IMR-90 (cell line): ENCODE data around the gene WDR81. TPM values are rescaled to one million over a fixed set of nuclear protein-coding genes. Genes with fewer than 3 reads are reported as not detected.
A peak's percentile ranks its signal among the peaks of the same experiment; 100 is the strongest.

ENCODE experiments used
- ATAC-seq: fragments of 200-7000 bp; cut with Tn5 transposase; 2 replicates; pipeline ENCODE4 v1.9.1; 2020; ENCODE audit warnings: low read depth, mild to moderate bottlenecking, moderate library complexity
- BruUV-seq: library from RNA; stranded (reverse); fragments of 400-500 nt; replicated peaks from 2 replicates; lab custom pipeline; 2021; lab: Mats Ljungman, UMichigan
- CTCF ChIA-PET: fragments of 300-600 bp; formaldehyde crosslinking; extraction: SDS; loops from one replicate; lab custom pipeline; 2021; ENCODE audit warnings: antibody characterized with exemption; lab: Yijun Ruan, JAX
- POLR2A ChIA-PET: fragments of 300-600 bp; sonication (Branson Sonifier 250); formaldehyde crosslinking; loops from one replicate; lab custom pipeline; 2022; ENCODE audit warnings: antibody characterized with exemption; ENCODE audit not compliant: unreplicated experiment; lab: Charles Lee
- DNase-seq: peaks from one replicate; pipeline ENCODE4 v3.0.0; 2013
- H2AFZ ChIP-seq: replicated peaks from 2 replicates; pipeline ENCODE3; 2013; ENCODE audit warnings: low read length, mild to moderate bottlenecking; ENCODE audit not compliant: poor library complexity
- H2AK5ac ChIP-seq: 2 replicates; pipeline ENCODE4 v1.6.1; 2013; ENCODE audit warnings: low read depth, low read length, inconsistent platforms
- H2AK9ac ChIP-seq: replicated peaks from 2 replicates; pipeline ENCODE3; 2013; ENCODE audit warnings: mild to moderate bottlenecking, low read depth, low read length, moderate library complexity; ENCODE audit not compliant: poor library complexity
- H2BK120ac ChIP-seq: 2 replicates; pipeline ENCODE4 v1.6.1; 2013; ENCODE audit warnings: low read depth, low read length, inconsistent platforms
- H2BK15ac ChIP-seq: 3 replicates; pipeline ENCODE4 v1.6.1; 2013; ENCODE audit warnings: low read depth, low read length, inconsistent platforms
- H2BK20ac ChIP-seq: 2 replicates; pipeline ENCODE4 v1.6.1; 2013; ENCODE audit warnings: low read depth, mild to moderate bottlenecking, inconsistent platforms, low read length, moderate library complexity
- H2BK5ac ChIP-seq: 2 replicates; pipeline ENCODE4 v1.6.1; 2013; ENCODE audit warnings: mild to moderate bottlenecking, low read depth, low read length, inconsistent platforms; ENCODE audit not compliant: poor library complexity, severe bottlenecking
- H3K14ac ChIP-seq: replicated peaks from 2 replicates; pipeline ENCODE4 v1.6.1; 2013; ENCODE audit warnings: low read depth, low read length, inconsistent platforms
- H3K18ac ChIP-seq: 2 replicates; pipeline ENCODE4 v1.6.1; 2013; ENCODE audit warnings: low read depth, low read length, control low read depth
- H3K23ac ChIP-seq: 2 replicates; pipeline ENCODE4 v1.6.1; 2013; ENCODE audit warnings: low read depth, low read length, inconsistent platforms
- H3K27ac ChIP-seq: 2 replicates; pipeline ENCODE4 v1.5.1; 2013; ENCODE audit warnings: mild to moderate bottlenecking, control low read depth, low read length; ENCODE audit not compliant: insufficient read depth
- H3K27me3 ChIP-seq: 2 replicates; pipeline ENCODE4 v1.6.1; 2013; ENCODE audit warnings: low read length; ENCODE audit not compliant: control insufficient read depth, insufficient read depth
- H3K36me3 ChIP-seq: 2 replicates; pipeline ENCODE4 v1.6.1; 2013; ENCODE audit warnings: low read length, mixed read lengths; ENCODE audit not compliant: control insufficient read depth, insufficient read depth
- H3K4ac ChIP-seq: 2 replicates; pipeline ENCODE4 v1.6.1; 2013; ENCODE audit warnings: low read depth, low read length, inconsistent platforms
- H3K4me1 ChIP-seq: 2 replicates; pipeline ENCODE4 v1.6.1; 2013; ENCODE audit warnings: low read length, mixed read lengths; ENCODE audit not compliant: control insufficient read depth, insufficient read depth
- H3K4me2 ChIP-seq: 2 replicates; pipeline ENCODE4 v1.6.1; 2013; ENCODE audit warnings: low read depth, mild to moderate bottlenecking, control low read depth, low read length, moderate library complexity
- H3K4me3 ChIP-seq: 2 replicates; pipeline ENCODE4 v1.5.1; 2013; ENCODE audit warnings: low read depth, mild to moderate bottlenecking, control low read depth, low read length, moderate library complexity; ENCODE audit not compliant: insufficient read depth
- H3K56ac ChIP-seq: 2 replicates; pipeline ENCODE4 v1.6.1; 2013; ENCODE audit warnings: low read length, inconsistent platforms; ENCODE audit not compliant: insufficient read depth; ENCODE audit errors: extremely low read depth
- H3K79me1 ChIP-seq, 2 experiments: 2 replicates each; pipeline ENCODE4 v1.6.1; 2013; ENCODE audit warnings: low read length in 2 of 2, inconsistent platforms in 1 of 2, low read depth in 1 of 2
- H3K9ac ChIP-seq: 2 replicates; pipeline ENCODE4 v1.6.1; 2013; ENCODE audit warnings: low read depth, low read length, control low read depth
- H3K9me1 ChIP-seq: 2 replicates; pipeline ENCODE4 v1.6.1; 2013; ENCODE audit warnings: low read length, inconsistent platforms; ENCODE audit not compliant: insufficient read depth
- H3K9me3 ChIP-seq: 2 replicates; pipeline ENCODE4 v1.6.1; 2013; ENCODE audit warnings: low read length; ENCODE audit not compliant: control insufficient read depth, insufficient read depth
- H4K20me1 ChIP-seq: 2 replicates; pipeline ENCODE4 v1.6.1; 2013; ENCODE audit warnings: low read length, inconsistent platforms; ENCODE audit not compliant: insufficient read depth
- H4K5ac ChIP-seq: 2 replicates; pipeline ENCODE4 v1.6.1; 2013; ENCODE audit warnings: mild to moderate bottlenecking, low read depth, low read length, control low read depth
- H4K8ac ChIP-seq, 2 experiments: 2 replicates each; pipeline ENCODE4 v1.6.1; 2013; ENCODE audit warnings: low read depth in 2 of 2, low read length in 2 of 2, control low read depth in 1 of 2, inconsistent platforms in 1 of 2
- H4K91ac ChIP-seq: 2 replicates; pipeline ENCODE4 v1.6.1; 2013; ENCODE audit warnings: low read depth, low read length, inconsistent platforms; ENCODE audit not compliant: insufficient read depth
- BHLHE40 ChIP-seq: fragments of 150-350 bp; IDR thresholded peaks from 2 replicates; pipeline ENCODE4 v1.6.1; 2016; ENCODE audit warnings: mild to moderate bottlenecking, low read depth, low read length
- CEBPB ChIP-seq: IDR thresholded peaks from 2 replicates; pipeline ENCODE4 v1.6.1; 2012; ENCODE audit warnings: low read depth, low read length, improper control_type of control experiment
- FOS ChIP-seq: fragments of 150-350 bp; IDR thresholded peaks from 2 replicates; pipeline ENCODE4 v1.6.1; 2016; ENCODE audit warnings: low read depth, low read length
- MAFK ChIP-seq: IDR thresholded peaks from 2 replicates; pipeline ENCODE4 v1.6.1; 2012; ENCODE audit warnings: low read depth, low read length, improper control_type of control experiment
- MAZ ChIP-seq: IDR thresholded peaks from 2 replicates; pipeline ENCODE4 v1.6.1; 2012; ENCODE audit warnings: low read depth, mild to moderate bottlenecking, low read length, improper control_type of control experiment, moderate library complexity, borderline replicate concordance
- MXI1 ChIP-seq: IDR thresholded peaks from 2 replicates; pipeline ENCODE4 v1.6.1; 2012; ENCODE audit warnings: low read depth, mild to moderate bottlenecking, low read length, moderate library complexity, borderline replicate concordance
- NFE2L2 ChIP-seq: fragments of 150-350 bp; IDR thresholded peaks from 2 replicates; pipeline ENCODE4 v1.6.1; 2016; ENCODE audit warnings: low read depth, mild to moderate bottlenecking, low read length
- RAD21 ChIP-seq: IDR thresholded peaks from 2 replicates; pipeline ENCODE4 v1.6.1; 2012; ENCODE audit warnings: low read length, improper control_type of control experiment
- RCOR1 ChIP-seq: IDR thresholded peaks from 2 replicates; pipeline ENCODE4 v1.6.1; 2012; ENCODE audit warnings: mild to moderate bottlenecking, low read length, improper control_type of control experiment; ENCODE audit not compliant: insufficient replicate concordance
- RFX5 ChIP-seq: IDR thresholded peaks from 2 replicates; pipeline ENCODE4 v1.8.0; 2012; ENCODE audit warnings: low read depth, mild to moderate bottlenecking, low read length, moderate library complexity
- SMC3 ChIP-seq: fragments of 150-350 bp; IDR thresholded peaks from 2 replicates; pipeline ENCODE4 v1.6.1; 2016; ENCODE audit warnings: low read depth, mild to moderate bottlenecking, antibody characterized with exemption, low read length, moderate library complexity
- WGBS, 2 experiments: methylation state at CpG; one replicate each; pipeline versions ENCODE4 v1.1.5 to v1.1.7; 2013; ENCODE audit warnings: missing lambda C conversion rate in 2 of 2; ENCODE audit not compliant: insufficient read length in 1 of 2; ENCODE audit errors: extremely low coverage in 2 of 2; 5-methylcytosine and 5-hydroxymethylcytosine counted together
- dilution Hi-C: fragments of 300-500 bp; cut with HindIII; formaldehyde crosslinking; loops from one replicate; pipeline ENCODE4 v1.14.3; 2018; ENCODE audit warnings: low sequenced_read_pairs; ENCODE audit not compliant: unreplicated experiment
- in situ Hi-C: fragments of 300-500 bp; cut with MboI; formaldehyde crosslinking; loops from 3 replicates; pipeline ENCODE4 v1.14.3; 2019; ENCODE audit warnings: low sequenced_read_pairs, inconsistent platforms, mixed read lengths
- intact Hi-C: fragments of 100-400 bp; cut with micrococcal nuclease; formaldehyde crosslinking; loops from 2 replicates; pipeline ENCODE4 v1.10.0; 2022
- polyA plus RNA-seq, 3 experiments: library from polyadenylated mRNA; depleted of rRNA; stranded (reverse); fragments of >200 nt; gene quantifications; 2 replicates each; pipeline ENCODE4 v1.2.3, GENCODE V29; 2012; ENCODE audit warnings: low replicate concordance in 1 of 3
- total RNA-seq: library from RNA; depleted of rRNA; stranded (reverse); fragments of >200 nt; gene quantifications from 2 replicates; pipeline ENCODE4 v1.2.3, GENCODE V29; 2012
- TF ChIP-seq, protein P1 (sequence below): conservative IDR thresholded peaks from 2 replicates; pipeline ENCODE4 v1.5.1; 2012; ENCODE audit warnings: mild to moderate bottlenecking, low read depth, low read length, improper control_type of control experiment
- TF ChIP-seq, protein P2 (sequence below): fragments of 150-350 bp; IDR thresholded peaks from 2 replicates; pipeline ENCODE4 v1.6.1; 2017; ENCODE audit warnings: mild to moderate bottlenecking, antibody characterized with exemption, low read length, low read depth
- TF ChIP-seq, protein P3 (sequence below): fragments of 150-350 bp; IDR thresholded peaks from 2 replicates; pipeline ENCODE4 v1.6.1; 2016; ENCODE audit warnings: low read depth, mild to moderate bottlenecking, low read length, moderate library complexity, borderline replicate concordance

Gene WDR81
- total and polyA plus RNA-seq, 2 of the 4 experiments (the other 2 are of a cell fraction), result 3.0 to 8.4 TPM

DNA sequence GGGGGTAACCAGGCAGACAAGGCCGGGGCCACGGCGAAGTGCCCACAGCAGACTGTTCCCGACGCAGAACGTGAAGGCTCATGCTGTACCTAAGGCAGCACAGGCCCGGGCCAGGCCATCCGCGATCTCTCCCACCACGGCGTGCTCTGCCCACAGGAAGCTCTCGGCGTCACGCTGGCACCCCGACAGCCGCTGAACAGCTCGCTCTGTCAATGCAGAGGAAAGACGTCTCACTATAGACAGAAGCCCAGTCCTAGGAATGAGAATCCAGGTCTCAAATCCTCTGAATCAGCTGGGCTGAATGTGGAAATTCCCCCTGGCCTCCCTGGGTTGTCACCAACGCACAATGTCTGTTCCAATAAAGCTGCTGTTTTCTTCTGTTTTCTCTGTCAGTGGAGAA is 58.8 kb downstream of the WDR81 start:
- dilution Hi-C loops, result no loop called here
- WGBS, 2 experiments, result 82% methylated on average over 3 of the region's 19 CpGs; no CpG with 5 or more reads in 1 of the 2 experiments
- H3K4me2 ChIP-seq, result no peak overlapping the region

More for the DNA sequence above, 58.8 kb downstream of the WDR81 start:
- Histone ChIP-seq H2AK5ac (peak overlapping the region; percentile 75), H3K27me3 (no peaks in the 10 kb centered on the region), H3K9me1 (peaks cover 12% of the 10 kb centered on the region), H3K18ac (peak overlapping the region; percentile 8), H3K4ac (peak overlapping the region; percentile 75), H4K8ac (peak overlapping the region; percentile 18 to 75; a peak in 3 of 4 replicates), H3K79me1 (peaks cover 2 to 35% of the 10 kb centered on the region in 2 experiments; a peak in 2 of 4 replicates), H3K9ac (peak overlapping the region; percentile 8; the same call in 1 of the 2 replicates), H3K56ac (no peak overlapping the region), H3K27ac (peak overlapping the region; percentile 1; the same call in 1 of the 2 replicates), H2AK9ac (peak overlapping the region; percentile 31), H4K5ac (peak overlapping the region; percentile 11; the same call in 1 of the 2 replicates), H3K36me3 (peaks cover 12% of the 10 kb centered on the region), H2BK120ac (peak overlapping the region; percentile 68), H4K91ac (peak overlapping the region; percentile 59), H2BK5ac (peak overlapping the region; percentile 38), H3K4me3 (no peak overlapping the region), H3K4me1 (peaks cover 28% of the 10 kb centered on the region), H2BK20ac (peak overlapping the region; percentile 72; the same call in 1 of the 2 replicates), H3K9me3 (no peaks in the 10 kb centered on the region), H3K23ac (0 out of 2 replicates have a peak overlapping the region, but pooled peaks have one; percentile 55), H4K20me1 (peaks cover 8% of the 10 kb centered on the region), H2AFZ (peak overlapping the region; percentile 33), H2BK15ac (no peak overlapping the region; the same call in 2 of the 3 replicates), H3K14ac (peak overlapping the region; percentile 78)
- no peak for TF ChIP-seq RCOR1
- TF ChIP-seq, protein P1, sequence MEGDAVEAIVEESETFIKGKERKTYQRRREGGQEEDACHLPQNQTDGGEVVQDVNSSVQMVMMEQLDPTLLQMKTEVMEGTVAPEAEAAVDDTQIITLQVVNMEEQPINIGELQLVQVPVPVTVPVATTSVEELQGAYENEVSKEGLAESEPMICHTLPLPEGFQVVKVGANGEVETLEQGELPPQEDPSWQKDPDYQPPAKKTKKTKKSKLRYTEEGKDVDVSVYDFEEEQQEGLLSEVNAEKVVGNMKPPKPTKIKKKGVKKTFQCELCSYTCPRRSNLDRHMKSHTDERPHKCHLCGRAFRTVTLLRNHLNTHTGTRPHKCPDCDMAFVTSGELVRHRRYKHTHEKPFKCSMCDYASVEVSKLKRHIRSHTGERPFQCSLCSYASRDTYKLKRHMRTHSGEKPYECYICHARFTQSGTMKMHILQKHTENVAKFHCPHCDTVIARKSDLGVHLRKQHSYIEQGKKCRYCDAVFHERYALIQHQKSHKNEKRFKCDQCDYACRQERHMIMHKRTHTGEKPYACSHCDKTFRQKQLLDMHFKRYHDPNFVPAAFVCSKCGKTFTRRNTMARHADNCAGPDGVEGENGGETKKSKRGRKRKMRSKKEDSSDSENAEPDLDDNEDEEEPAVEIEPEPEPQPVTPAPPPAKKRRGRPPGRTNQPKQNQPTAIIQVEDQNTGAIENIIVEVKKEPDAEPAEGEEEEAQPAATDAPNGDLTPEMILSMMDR, result no peak
- TF ChIP-seq BHLHE40, result no peak
- TF ChIP-seq FOS, result no peak
- TF ChIP-seq, protein P2, sequence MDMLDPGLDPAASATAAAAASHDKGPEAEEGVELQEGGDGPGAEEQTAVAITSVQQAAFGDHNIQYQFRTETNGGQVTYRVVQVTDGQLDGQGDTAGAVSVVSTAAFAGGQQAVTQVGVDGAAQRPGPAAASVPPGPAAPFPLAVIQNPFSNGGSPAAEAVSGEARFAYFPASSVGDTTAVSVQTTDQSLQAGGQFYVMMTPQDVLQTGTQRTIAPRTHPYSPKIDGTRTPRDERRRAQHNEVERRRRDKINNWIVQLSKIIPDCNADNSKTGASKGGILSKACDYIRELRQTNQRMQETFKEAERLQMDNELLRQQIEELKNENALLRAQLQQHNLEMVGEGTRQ, result no peak
- no peak for TF ChIP-seq SMC3
- no peak for TF ChIP-seq MXI1
- no peak for TF ChIP-seq MAFK
- TF ChIP-seq RFX5, result no peak
- TF ChIP-seq MAZ, result no peak
- TF ChIP-seq CEBPB, result no peak
- no peak for TF ChIP-seq NFE2L2
- TF ChIP-seq, protein P3, sequence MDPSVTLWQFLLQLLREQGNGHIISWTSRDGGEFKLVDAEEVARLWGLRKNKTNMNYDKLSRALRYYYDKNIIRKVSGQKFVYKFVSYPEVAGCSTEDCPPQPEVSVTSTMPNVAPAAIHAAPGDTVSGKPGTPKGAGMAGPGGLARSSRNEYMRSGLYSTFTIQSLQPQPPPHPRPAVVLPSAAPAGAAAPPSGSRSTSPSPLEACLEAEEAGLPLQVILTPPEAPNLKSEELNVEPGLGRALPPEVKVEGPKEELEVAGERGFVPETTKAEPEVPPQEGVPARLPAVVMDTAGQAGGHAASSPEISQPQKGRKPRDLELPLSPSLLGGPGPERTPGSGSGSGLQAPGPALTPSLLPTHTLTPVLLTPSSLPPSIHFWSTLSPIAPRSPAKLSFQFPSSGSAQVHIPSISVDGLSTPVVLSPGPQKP, result no peak
- no peak for TF ChIP-seq RAD21
- in situ Hi-C loops, result loop anchor here (10.0 kb wide), 1 partner anchor 128 kb away; no protein-coding TSS in a partner anchor
- ATAC-seq (no peak), DNase-seq (no peak)
- POLR2A ChIA-PET, result interaction anchor here (0.9 to 1.1 kb wide), 2 partner anchors 67 kb away, joined by 4 to 11 read pairs; no protein-coding TSS in a partner anchor
- intact Hi-C loops, result loop anchor here (10.0 kb wide), 1 partner anchor 208 kb away; no protein-coding TSS in a partner anchor
- BruUV-seq, result no TSS peak
- CTCF ChIA-PET, result interaction anchor here (0.5 to 5.5 kb wide), 9 partner anchors 10 to 418 kb away, joined by 3 to 31 read pairs (median 5); partner anchors contain the start of genes RILP and SERPINF1
